B cell (primary cell): ENCODE measurements around the gene LRFN5. TPM values are rescaled to one million over a fixed set of nuclear protein-coding genes. Genes with fewer than 3 reads are reported as not detected.

Source experiments
- ATAC-seq: fragments of 200-7000 bp; cut with Tn5 transposase; one replicate; pipeline ENCODE4 v1.10.0; 2021; ENCODE audit warnings: low read depth, mild to moderate bottlenecking, moderate number of reproducible peaks, moderate library complexity
- CTCF ChIA-PET: fragments of 350-600 bp; sonication (Branson Sonifier 250); formaldehyde crosslinking; loops from one replicate; lab custom pipeline; 2021; ENCODE audit warnings: antibody characterized with exemption, inconsistent platforms; lab: Charles Lee
- POLR2A ChIA-PET: fragments of 350-600 bp; sonication (Branson Sonifier 250); formaldehyde crosslinking; loops from one replicate; lab custom pipeline; 2021; ENCODE audit warnings: antibody characterized with exemption; lab: Charles Lee
- DNase-seq: peaks from one replicate; pipeline ENCODE4 v3.0.0; 2013
- H2AFZ ChIP-seq: 2 replicates; pipeline ENCODE4 v1.6.1; 2012; ENCODE audit warnings: mild to moderate bottlenecking, low read depth, low read length; ENCODE audit not compliant: insufficient read depth, poor library complexity, severe bottlenecking
- H3K27ac ChIP-seq, 2 donors: 1 replicate in 1 of 2; 2 replicates in 1 of 2; pipeline ENCODE4 v1.5.1; 2012 to 2013; ENCODE audit warnings: low read length in 2 of 2, mild to moderate bottlenecking in 2 of 2, moderate library complexity in 1 of 2
- H3K27me3 ChIP-seq, 4 experiments: fragments of 200-600 bp in 1 of 4; sonication (generic) in 1 of 4; replicated peaks in 1 of 4; 1 replicate in 2 of 4; 2 replicates in 2 of 4; pipeline versions ENCODE4 v1.6.1 to v1.7.0; 2013 to 2016; ENCODE audit warnings: low read length in 3 of 4, mild to moderate bottlenecking in 2 of 4, mixed read lengths in 1 of 4, moderate library complexity in 1 of 4; ENCODE audit not compliant: insufficient read depth in 4 of 4, control insufficient read depth in 3 of 4; ENCODE audit errors: control extremely low read depth in 1 of 4
- H3K36me3 ChIP-seq, 2 experiments: replicated peaks in 1 of 2; 1 replicate in 1 of 2; 2 replicates in 1 of 2; pipeline versions ENCODE4 v1.6.1 to v1.7.1; 2013; ENCODE audit warnings: low read length in 1 of 2; ENCODE audit not compliant: insufficient read depth in 2 of 2, control insufficient read depth in 1 of 2; ENCODE audit errors: control extremely low read depth in 1 of 2, extremely low read depth in 1 of 2
- H3K4me1 ChIP-seq, 2 donors: fragments of 200-600 bp in 1 of 2; sonication (generic) in 1 of 2; 1 replicate in 1 of 2; 2 replicates in 1 of 2; pipeline versions ENCODE4 v1.5.1 to v1.6.1; 2013 to 2017; ENCODE audit warnings: low read length in 2 of 2; ENCODE audit not compliant: control insufficient read depth in 2 of 2, insufficient read depth in 2 of 2
- H3K4me2 ChIP-seq: replicated peaks from 2 replicates; pipeline ENCODE3; 2012; ENCODE audit warnings: mild to moderate bottlenecking, low read depth, low read length; ENCODE audit not compliant: poor library complexity, severe bottlenecking
- H3K4me3 ChIP-seq, 5 experiments: fragments of 200-600 bp in 1 of 5; sonication (generic) in 1 of 5; 1 replicate in 3 of 5; 2 replicates in 2 of 5; pipeline versions ENCODE4 v1.5.1 to v1.7.0; 2011 to 2016; ENCODE audit warnings: low read length in 4 of 5, mild to moderate bottlenecking in 4 of 5, low read depth in 2 of 5, control low read depth in 1 of 5, moderate library complexity in 1 of 5; ENCODE audit not compliant: insufficient read depth in 1 of 5; ENCODE audit errors: control extremely low read depth in 1 of 5, extremely low read depth in 1 of 5
- H3K79me2 ChIP-seq: fragments of 200-600 bp; sonication (generic); one replicate; pipeline ENCODE4 v1.6.0; 2016; ENCODE audit warnings: low read length; ENCODE audit not compliant: control insufficient read depth, insufficient read depth
- H3K9ac ChIP-seq: fragments of 200-600 bp; sonication (generic); 2 replicates; pipeline ENCODE4 v1.6.1; 2017; ENCODE audit warnings: mild to moderate bottlenecking, low read length, moderate library complexity
- H3K9me3 ChIP-seq, 3 donors: one replicate each; pipeline versions ENCODE4 v1.6.1 to v1.7.1; 2013; ENCODE audit warnings: low read length in 2 of 3; ENCODE audit not compliant: control insufficient read depth in 2 of 3, insufficient read depth in 1 of 3; ENCODE audit errors: control extremely low read depth in 1 of 3
- H4K20me1 ChIP-seq: 2 replicates; pipeline ENCODE4 v1.6.0; 2012; ENCODE audit warnings: mild to moderate bottlenecking, low read length; ENCODE audit not compliant: insufficient read depth, control insufficient read depth, poor library complexity, severe bottlenecking
- H3K27ac Mint-ChIP-seq: one replicate; pipeline ENCODE4 v1.8.0; 2021; ENCODE audit warnings: mixed read lengths
- H3K27me3 Mint-ChIP-seq: one replicate; pipeline ENCODE4 v1.8.0; 2021; ENCODE audit warnings: mixed read lengths
- H3K4me1 Mint-ChIP-seq: one replicate; pipeline ENCODE4 v1.8.0; 2021; ENCODE audit warnings: mixed read lengths
- H3K4me3 Mint-ChIP-seq: one replicate; pipeline ENCODE4 v1.8.0; 2021; ENCODE audit warnings: mixed read lengths
- H3K9me3 Mint-ChIP-seq: one replicate; pipeline ENCODE4 v1.8.0; 2022; ENCODE audit warnings: mixed read lengths; ENCODE audit not compliant: insufficient read depth
- EZH2 ChIP-seq: IDR thresholded peaks from 2 replicates; pipeline ENCODE4 v1.6.1; 2012; ENCODE audit warnings: borderline replicate concordance, low read depth, mild to moderate bottlenecking, moderate library complexity, low read length; ENCODE audit not compliant: insufficient read depth, poor library complexity, severe bottlenecking
- WGBS: methylation state at CpG from one replicate; pipeline ENCODE4 v1.1.5; 2013; ENCODE audit warnings: missing lambda C conversion rate; ENCODE audit not compliant: insufficient coverage; 5-methylcytosine and 5-hydroxymethylcytosine counted together
- intact Hi-C: fragments of 100-400 bp; cut with micrococcal nuclease; formaldehyde crosslinking; loops from one replicate; pipeline ENCODE4 v1.10.0; 2022
- polyA plus RNA-seq: library from polyadenylated mRNA; depleted of rRNA; stranded (reverse); fragments of >200 nt; gene quantifications from 2 replicates; pipeline ENCODE4 v1.2.3, GENCODE V29; 2012
- total RNA-seq, 2 donors: library from RNA; stranded (reverse); fragments of 120-200 nt in 1 of 2; gene quantifications; 1 replicate in 1 of 2; 2 replicates in 1 of 2; pipeline versions ENCODE4 v1.2.3 to v1.2.4, GENCODE V29; 2013 to 2022
- TF ChIP-seq, protein P1 (sequence below): fragments of 200-600 bp; IDR thresholded peaks from one replicate; pipeline ENCODE4 v1.8.0; 2022; ENCODE audit warnings: antibody characterized with exemption, mild to moderate bottlenecking

The LRFN5 gene
- total and polyA plus RNA-seq, 2 donors (not counting 1 experiment from before 2014, with no cell fraction given), result 0.30 TPM; not detected in 1

DNA sequence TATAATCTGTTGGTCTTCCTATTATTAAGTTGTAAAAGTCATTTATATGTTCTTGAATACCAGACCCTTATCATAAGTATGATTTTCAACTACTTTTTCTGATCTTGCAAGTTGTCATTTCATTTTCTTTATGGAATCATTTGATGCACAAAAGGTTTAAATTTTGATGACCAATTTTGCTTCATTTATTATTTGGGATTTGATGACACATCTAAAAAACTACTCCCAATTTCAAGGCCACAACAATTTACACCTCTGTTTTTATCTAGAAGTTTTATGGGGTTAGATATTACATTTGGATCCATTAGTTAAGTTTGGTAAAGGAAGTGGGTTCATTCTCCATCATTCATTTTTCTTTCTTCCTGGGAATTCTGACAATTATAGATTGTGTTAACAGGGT lies 259.2 kb downstream of the LRFN5 start:
- H3K4me1 Mint-ChIP-seq, result no peaks in the 10 kb centered on the region
- intact Hi-C loops, result no loop called here
- H3K27ac Mint-ChIP-seq, result no peak overlapping the region
- Histone ChIP-seq H3K79me2 (no peaks in the 10 kb centered on the region), H3K27me3 (no peaks in the 10 kb centered on the region), H3K4me1 (no peaks in the 10 kb centered on the region), H2AFZ (no peak overlapping the region), H4K20me1 (no peaks in the 10 kb centered on the region), H3K9me3 (peaks cover 0 to 1% (median 0%) of the 10 kb centered on the region in 3 donors), H3K4me3 (no peak overlapping the region), H3K9ac (no peak overlapping the region), H3K4me2 (no peak overlapping the region), H3K36me3 (no peaks in the 10 kb centered on the region), H3K27ac (no peak overlapping the region)
- H3K4me3 Mint-ChIP-seq, result no peak overlapping the region
- ATAC-seq (no peak), DNase-seq (no peak)
- ChIA-PET CTCF (no interaction called here), POLR2A (no interaction called here)
- TF ChIP-seq EZH2, result no peak
- TF ChIP-seq, protein P1, sequence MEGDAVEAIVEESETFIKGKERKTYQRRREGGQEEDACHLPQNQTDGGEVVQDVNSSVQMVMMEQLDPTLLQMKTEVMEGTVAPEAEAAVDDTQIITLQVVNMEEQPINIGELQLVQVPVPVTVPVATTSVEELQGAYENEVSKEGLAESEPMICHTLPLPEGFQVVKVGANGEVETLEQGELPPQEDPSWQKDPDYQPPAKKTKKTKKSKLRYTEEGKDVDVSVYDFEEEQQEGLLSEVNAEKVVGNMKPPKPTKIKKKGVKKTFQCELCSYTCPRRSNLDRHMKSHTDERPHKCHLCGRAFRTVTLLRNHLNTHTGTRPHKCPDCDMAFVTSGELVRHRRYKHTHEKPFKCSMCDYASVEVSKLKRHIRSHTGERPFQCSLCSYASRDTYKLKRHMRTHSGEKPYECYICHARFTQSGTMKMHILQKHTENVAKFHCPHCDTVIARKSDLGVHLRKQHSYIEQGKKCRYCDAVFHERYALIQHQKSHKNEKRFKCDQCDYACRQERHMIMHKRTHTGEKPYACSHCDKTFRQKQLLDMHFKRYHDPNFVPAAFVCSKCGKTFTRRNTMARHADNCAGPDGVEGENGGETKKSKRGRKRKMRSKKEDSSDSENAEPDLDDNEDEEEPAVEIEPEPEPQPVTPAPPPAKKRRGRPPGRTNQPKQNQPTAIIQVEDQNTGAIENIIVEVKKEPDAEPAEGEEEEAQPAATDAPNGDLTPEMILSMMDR, result no peak
- H3K27me3 Mint-ChIP-seq, result no peaks in the 10 kb centered on the region
- peaks cover 4% of the 10 kb centered on the region for H3K9me3 Mint-ChIP-seq

DNA sequence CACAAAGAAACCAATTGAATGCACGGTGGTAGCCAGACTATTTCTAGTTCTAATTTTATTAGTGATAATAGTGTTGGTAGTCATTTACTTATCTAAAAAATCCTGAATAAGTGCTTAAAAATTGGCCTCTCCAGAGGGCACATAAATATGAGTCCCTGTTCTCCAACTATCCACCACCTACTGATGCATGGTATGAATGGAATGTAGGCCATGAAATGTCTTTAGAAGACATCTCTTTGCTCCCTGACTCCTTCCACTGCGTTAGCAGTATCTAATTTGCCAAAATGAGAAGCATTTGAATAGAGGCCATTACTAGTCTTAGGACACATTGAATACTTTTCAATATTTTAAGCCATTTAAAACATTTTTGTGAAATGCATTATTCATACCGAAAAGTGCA lies 261.7 kb downstream of the LRFN5 start:
- ATAC-seq, result no peak
- Histone ChIP-seq H3K4me1 (no peaks in the 10 kb centered on the region), H3K9me3 (no peaks in the 10 kb centered on the region), H3K9ac (no peak overlapping the region), H3K36me3 (no peaks in the 10 kb centered on the region), H3K27ac (no peak overlapping the region), H4K20me1 (no peaks in the 10 kb centered on the region), H3K79me2 (no peaks in the 10 kb centered on the region), H3K4me3 (no peak overlapping the region), H2AFZ (no peak overlapping the region), H3K4me2 (no peak overlapping the region), H3K27me3 (no peaks in the 10 kb centered on the region)
- Mint-ChIP-seq H3K9me3 (peaks cover 2% of the 10 kb centered on the region), H3K27me3 (no peaks in the 10 kb centered on the region), H3K4me1 (no peaks in the 10 kb centered on the region), H3K27ac (no peak overlapping the region), H3K4me3 (no peak overlapping the region)
- ChIA-PET POLR2A (no interaction called here), CTCF (no interaction called here)
- intact Hi-C loops, result no loop called here
- WGBS, result no CpG with 5 or more reads among the region's 3 CpGs
- TF ChIP-seq, protein P1, result no peak
- TF ChIP-seq EZH2, result no peak
- no peak for DNase-seq
